T-cell (primary cell): Measurements from ENCODE around the gene CA10. TPM values are rescaled to one million over a fixed set of nuclear protein-coding genes. Genes with fewer than 3 reads are reported as not detected.

Experiments
- ATAC-seq, 4 experiments: fragments of 200-7000 bp in 3 of 4; fragments of 150-1000 bp in 1 of 4; cut with Tn5 transposase; replicated peaks in 1 of 4; 1 replicate in 3 of 4; 2 replicates in 1 of 4; pipeline ENCODE4 v1.10.0; 2021; ENCODE audit warnings: moderate library complexity in 3 of 4, mild to moderate bottlenecking in 2 of 4, moderate number of reproducible peaks in 1 of 4
- CTCF ChIA-PET, 2 donors: fragments of 300-600 bp; sonication (Branson Sonifier 250); formaldehyde crosslinking; loops; one replicate each; lab custom pipeline; 2022; ENCODE audit warnings: antibody characterized with exemption in 2 of 2; lab: Charles Lee
- POLR2A ChIA-PET, 2 donors: fragments of 300-600 bp; sonication (Branson Sonifier 250); formaldehyde crosslinking; loops; one replicate each; lab custom pipeline; 2022; ENCODE audit warnings: antibody characterized with exemption in 2 of 2; lab: Charles Lee
- DNase-seq, 35 experiments: peaks; one replicate each; pipeline versions ENCODE4 v3.0.0 to v3.0.0-alpha.2; 2013 to 2023
- H3K27ac ChIP-seq: one replicate; pipeline ENCODE4 v1.5.1; 2013; ENCODE audit warnings: low read length
- H3K27me3 ChIP-seq, 2 experiments: replicated peaks in 1 of 2; 1 replicate in 1 of 2; 2 replicates in 1 of 2; pipeline versions ENCODE4 v1.6.1 to v1.7.0; 2013; ENCODE audit warnings: low read length in 1 of 2, mixed read lengths in 1 of 2; ENCODE audit not compliant: control insufficient read depth in 2 of 2, insufficient read depth in 2 of 2; ENCODE audit errors: extremely low read depth in 1 of 2
- H3K36me3 ChIP-seq, 2 donors: 1 replicate in 1 of 2; 2 replicates in 1 of 2; pipeline versions ENCODE4 v1.6.1 to v1.7.0; 2013; ENCODE audit warnings: low read length in 1 of 2; ENCODE audit not compliant: control insufficient read depth in 2 of 2, insufficient read depth in 1 of 2; ENCODE audit errors: extremely low read depth in 1 of 2
- H3K4me1 ChIP-seq, 2 experiments: 1 replicate in 1 of 2; 2 replicates in 1 of 2; pipeline versions ENCODE4 v1.6.1 to v1.7.0; 2013; ENCODE audit warnings: low read length in 2 of 2, mixed read lengths in 1 of 2; ENCODE audit not compliant: insufficient read depth in 2 of 2, control insufficient read depth in 1 of 2; ENCODE audit errors: extremely low read depth in 1 of 2
- H3K4me3 ChIP-seq, 2 donors: 1 replicate in 1 of 2; 2 replicates in 1 of 2; pipeline versions ENCODE4 v1.5.1 to v1.7.0; 2013; ENCODE audit warnings: mild to moderate bottlenecking in 2 of 2, low read length in 1 of 2, moderate library complexity in 1 of 2; ENCODE audit not compliant: control insufficient read depth in 1 of 2; ENCODE audit errors: extremely low read depth in 1 of 2
- H3K9me3 ChIP-seq: 2 replicates; pipeline ENCODE4 v1.7.0; 2013
- H3K27ac Mint-ChIP-seq, 2 donors: one replicate each; pipeline ENCODE4 v1.8.0; 2020 to 2021; ENCODE audit warnings: mild to moderate bottlenecking in 2 of 2, mixed read lengths in 2 of 2
- H3K27me3 Mint-ChIP-seq, 2 donors: one replicate each; pipeline ENCODE4 v1.8.0; 2021 to 2022; ENCODE audit warnings: mixed read lengths in 2 of 2
- H3K36me3 Mint-ChIP-seq: one replicate; pipeline ENCODE4 v1.8.0; 2021; ENCODE audit warnings: mixed read lengths
- H3K4me1 Mint-ChIP-seq, 3 donors: one replicate each; pipeline ENCODE4 v1.8.0; 2020 to 2022; ENCODE audit warnings: mixed read lengths in 3 of 3, mild to moderate bottlenecking in 1 of 3
- H3K4me3 Mint-ChIP-seq, 3 donors: one replicate each; pipeline ENCODE4 v1.8.0; 2020 to 2022; ENCODE audit warnings: mild to moderate bottlenecking in 3 of 3, mixed read lengths in 3 of 3, moderate library complexity in 3 of 3
- H3K9me3 Mint-ChIP-seq, 3 donors: one replicate each; pipeline ENCODE4 v1.8.0; 2020 to 2022; ENCODE audit warnings: mixed read lengths in 3 of 3
- WGBS: methylation state at CpG from one replicate; pipeline ENCODE4 v1.1.5; 2013; ENCODE audit warnings: missing lambda C conversion rate; ENCODE audit not compliant: insufficient coverage; 5-methylcytosine and 5-hydroxymethylcytosine counted together
- total RNA-seq, 35 experiments: library from RNA in 6 of 35; stranded (reverse) in 6 of 35; fragments of 120-200 nt in 1 of 35; gene quantifications; one replicate each; pipeline versions ENCODE4 v1.2.1 to v1.2.4 and lab custom pipeline; 2013 to 2026

CA10 gene
- total RNA-seq, 5 donors from 2014 or later (not counting 1 experiment from before 2014, with no cell fraction given) = 0.30 TPM; not detected in 4

DNA sequence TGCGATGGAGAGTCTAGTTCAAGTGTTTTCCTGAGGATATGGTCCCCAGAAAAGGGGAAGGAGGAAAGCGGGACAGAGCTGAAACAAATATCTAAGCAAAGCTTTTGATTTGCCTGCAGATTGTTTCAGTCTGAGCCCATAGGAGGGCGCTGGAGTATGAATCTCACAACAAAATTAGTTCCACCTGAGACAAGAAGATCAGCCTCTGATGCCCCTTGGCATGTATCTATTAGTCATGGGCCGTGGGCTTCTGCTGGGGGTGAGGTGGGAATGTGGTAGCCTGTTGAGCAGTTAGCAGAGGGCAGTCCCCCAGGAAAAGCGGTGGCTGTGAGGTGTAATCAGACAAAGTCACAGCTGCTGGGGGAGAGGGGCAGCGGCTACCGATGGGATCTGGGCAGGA is 446.9 kb downstream of the CA10 start:
- H3K27ac Mint-ChIP-seq = no peak overlapping the region
- Histone ChIP-seq H3K9me3 (no peaks in the 10 kb centered on the region), H3K27ac (no peak overlapping the region), H3K4me3 (no peak overlapping the region), H3K27me3 (peaks cover 0 to 10% of the 10 kb centered on the region in 2 experiments), H3K4me1 (no peaks in the 10 kb centered on the region), H3K36me3 (no peaks in the 10 kb centered on the region)
- ChIA-PET CTCF (no interaction called here), POLR2A (no interaction called here)
- no peak overlapping the region for H3K4me3 Mint-ChIP-seq
- no peak for DNase-seq
- WGBS = 72% methylated on average over 5 of the region's 7 CpGs
- H3K4me1 Mint-ChIP-seq = no peaks in the 10 kb centered on the region
- peaks cover 24 to 37% of the 10 kb centered on the region in 2 donors for H3K27me3 Mint-ChIP-seq
- no peak for ATAC-seq
- no peaks in the 10 kb centered on the region for H3K36me3 Mint-ChIP-seq
- no peaks in the 10 kb centered on the region for H3K9me3 Mint-ChIP-seq

DNA sequence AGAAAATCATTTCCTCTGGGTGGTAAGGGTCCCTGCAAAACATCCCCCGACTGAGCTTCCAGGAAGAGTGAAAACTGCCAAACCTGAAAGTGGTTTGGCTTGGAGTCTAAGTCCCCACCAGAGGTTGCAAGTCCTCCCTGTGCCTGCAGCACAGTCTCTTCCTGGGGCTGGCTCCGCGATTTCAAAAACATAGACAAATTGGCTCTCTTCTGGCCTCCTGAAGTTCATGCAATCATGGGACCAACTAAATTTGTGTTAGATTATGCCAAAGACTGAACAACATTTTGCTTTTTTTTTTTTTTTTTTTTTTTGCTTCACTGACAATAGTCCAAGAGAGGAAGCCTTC is 447.9 kb downstream of the CA10 start:
- no peak for ATAC-seq

DNA sequence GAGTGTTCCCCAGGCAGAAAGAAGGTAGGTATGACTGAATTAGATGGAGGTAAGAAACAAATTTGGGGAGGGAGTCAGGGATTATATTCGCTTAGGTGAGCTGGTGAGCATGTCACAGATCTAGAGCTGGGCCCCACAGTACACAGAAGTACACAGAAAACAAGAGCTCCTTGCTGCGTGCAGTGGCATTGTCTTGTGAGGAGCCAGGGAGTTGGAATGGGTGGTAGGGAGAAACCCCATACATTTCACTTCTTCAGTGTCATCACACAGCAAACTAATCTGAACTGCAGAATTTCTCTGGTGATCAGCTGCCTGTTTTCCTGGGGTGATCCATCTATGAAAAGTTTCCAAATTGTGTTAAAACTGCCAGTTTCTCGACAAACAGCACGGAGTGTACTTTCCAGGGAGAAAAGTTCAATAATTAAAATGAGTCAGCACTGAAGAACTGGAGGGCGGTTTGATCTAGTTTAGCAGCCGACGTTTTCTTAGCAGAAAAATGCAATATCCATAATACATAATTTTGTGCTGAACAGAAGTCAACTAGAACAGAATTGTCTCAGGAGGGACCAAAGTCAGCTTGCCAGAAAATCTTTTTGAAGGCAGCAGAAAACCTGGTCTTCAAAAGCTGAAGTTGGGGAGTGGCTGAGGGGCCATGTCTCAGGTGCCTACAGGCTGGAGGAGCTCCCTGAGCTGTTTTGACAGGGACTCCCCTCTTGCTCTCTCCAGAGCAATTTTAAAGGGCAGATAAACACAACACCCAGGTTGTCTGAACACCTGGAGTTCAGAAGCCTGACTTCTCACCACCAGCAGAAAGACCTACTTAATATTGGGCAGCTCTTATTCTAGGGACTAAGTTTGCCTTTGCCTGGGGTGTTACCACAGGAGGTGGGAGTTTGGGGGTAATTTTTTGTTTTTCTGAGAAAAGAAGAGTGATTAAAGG is 448.6 kb downstream of the CA10 start:
- ATAC-seq = no peak
- ChIA-PET POLR2A (no interaction called here), CTCF (no interaction called here)
- Mint-ChIP-seq H3K27ac (no peak overlapping the region), H3K4me3 (no peak overlapping the region), H3K4me1 (no peaks in the 10 kb centered on the region), H3K27me3 (peaks cover 27 to 39% of the 10 kb centered on the region in 2 donors), H3K36me3 (no peaks in the 10 kb centered on the region), H3K9me3 (no peaks in the 10 kb centered on the region)
- Histone ChIP-seq H3K9me3 (no peaks in the 10 kb centered on the region), H3K4me1 (no peaks in the 10 kb centered on the region), H3K4me3 (no peak overlapping the region), H3K27me3 (peaks cover 0 to 10% of the 10 kb centered on the region in 2 experiments), H3K27ac (no peak overlapping the region), H3K36me3 (no peaks in the 10 kb centered on the region)
- 71% methylated on average over 1 of the region's 7 CpGs for WGBS
- DNase-seq = no peak

More for the DNA sequence above, 447.9 kb downstream of the CA10 start:
- POLR2A ChIA-PET = no interaction called here
- 71% methylated on average over 1 of the region's 3 CpGs for WGBS
- H3K27me3 Mint-ChIP-seq = peaks cover 24 to 37% of the 10 kb centered on the region in 2 donors
- Histone ChIP-seq H3K27ac (no peak overlapping the region), H3K27me3 (peaks cover 0 to 10% of the 10 kb centered on the region in 2 experiments), H3K36me3 (no peaks in the 10 kb centered on the region), H3K4me3 (no peak overlapping the region), H3K4me1 (no peaks in the 10 kb centered on the region), H3K9me3 (no peaks in the 10 kb centered on the region)
- no peaks in the 10 kb centered on the region for H3K4me1 Mint-ChIP-seq
- H3K27ac Mint-ChIP-seq = no peak overlapping the region
- no peak overlapping the region for H3K4me3 Mint-ChIP-seq
- no peaks in the 10 kb centered on the region for H3K9me3 Mint-ChIP-seq
- no peaks in the 10 kb centered on the region for H3K36me3 Mint-ChIP-seq
- CTCF ChIA-PET = no interaction called here
- no peak for DNase-seq

DNA sequence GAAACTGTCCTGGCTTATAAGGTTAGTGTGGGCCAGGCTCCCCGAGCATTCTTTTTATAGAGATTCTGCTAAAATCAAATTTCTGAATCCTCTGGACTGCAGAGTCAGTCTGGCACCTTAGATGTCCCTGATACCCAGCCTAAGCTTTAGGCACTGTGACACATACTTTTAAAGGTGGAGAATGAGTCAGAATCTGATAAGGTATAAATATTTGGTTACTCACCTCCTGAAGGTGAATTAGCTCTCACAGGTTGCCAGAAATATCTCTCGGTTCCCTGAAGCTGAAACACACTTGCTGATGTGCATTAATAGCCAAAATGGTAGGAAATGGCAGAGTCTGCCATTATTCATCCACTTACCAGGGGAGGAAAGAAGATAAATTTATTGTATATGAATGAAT is 451.3 kb downstream of the CA10 start:
- peaks cover 25 to 33% of the 10 kb centered on the region in 2 donors for H3K27me3 Mint-ChIP-seq
- H3K36me3 Mint-ChIP-seq = no peaks in the 10 kb centered on the region
- no peak for ATAC-seq
- POLR2A ChIA-PET = no interaction called here
- CTCF ChIA-PET = no interaction called here
- H3K9me3 Mint-ChIP-seq = no peaks in the 10 kb centered on the region
- no peaks in the 10 kb centered on the region for H3K9me3 ChIP-seq
- H3K27ac Mint-ChIP-seq = no peak overlapping the region
- H3K27ac ChIP-seq = no peak overlapping the region
- H3K27me3 ChIP-seq = peaks cover 0 to 10% of the 10 kb centered on the region in 2 experiments
- no peak overlapping the region for H3K4me3 ChIP-seq
- no peaks in the 10 kb centered on the region for H3K36me3 ChIP-seq
- WGBS = no CpG with 5 or more reads among the region's 2 CpGs
- no peaks in the 10 kb centered on the region for H3K4me1 Mint-ChIP-seq
- H3K4me1 ChIP-seq = no peaks in the 10 kb centered on the region
- no peak for DNase-seq
- H3K4me3 Mint-ChIP-seq = no peak overlapping the region

DNA sequence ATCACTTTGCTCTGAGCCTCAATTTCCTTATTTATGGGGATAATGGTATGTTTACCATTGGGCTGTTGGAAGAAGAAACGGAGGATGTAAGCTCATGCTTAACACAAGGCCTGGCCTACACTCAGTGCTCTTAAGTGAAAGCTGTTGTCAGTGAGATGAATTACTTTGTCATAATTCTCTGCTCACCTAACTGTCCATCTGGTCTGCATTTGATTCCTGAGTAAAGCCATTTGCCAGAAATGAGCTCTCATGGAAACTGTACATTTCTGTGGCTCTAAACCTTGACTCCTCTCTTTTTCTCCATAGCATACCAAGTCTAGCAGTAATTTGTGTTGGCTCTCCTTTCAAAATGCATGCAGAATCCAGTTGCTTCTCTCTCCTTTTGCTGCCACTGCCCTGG is 452.4 kb downstream of the CA10 start:
- H3K4me1 Mint-ChIP-seq = no peaks in the 10 kb centered on the region
- no peaks in the 10 kb centered on the region for H3K36me3 ChIP-seq
- no peaks in the 10 kb centered on the region for H3K9me3 ChIP-seq
- ATAC-seq (no peak), DNase-seq (no peak)
- no peaks in the 10 kb centered on the region for H3K9me3 Mint-ChIP-seq
- ChIA-PET CTCF (no interaction called here), POLR2A (no interaction called here)
- no peaks in the 10 kb centered on the region for H3K36me3 Mint-ChIP-seq
- H3K27me3 ChIP-seq = peaks cover 0 to 6% of the 10 kb centered on the region in 2 experiments
- no peak overlapping the region for H3K4me3 Mint-ChIP-seq
- H3K4me1 ChIP-seq = no peaks in the 10 kb centered on the region
- peaks cover 19 to 22% of the 10 kb centered on the region in 2 donors for H3K27me3 Mint-ChIP-seq
- no peak overlapping the region for H3K27ac ChIP-seq
- WGBS = no CpG with 5 or more reads among the region's 1 CpG
- H3K4me3 ChIP-seq = no peak overlapping the region
- H3K27ac Mint-ChIP-seq = no peak overlapping the region

DNA sequence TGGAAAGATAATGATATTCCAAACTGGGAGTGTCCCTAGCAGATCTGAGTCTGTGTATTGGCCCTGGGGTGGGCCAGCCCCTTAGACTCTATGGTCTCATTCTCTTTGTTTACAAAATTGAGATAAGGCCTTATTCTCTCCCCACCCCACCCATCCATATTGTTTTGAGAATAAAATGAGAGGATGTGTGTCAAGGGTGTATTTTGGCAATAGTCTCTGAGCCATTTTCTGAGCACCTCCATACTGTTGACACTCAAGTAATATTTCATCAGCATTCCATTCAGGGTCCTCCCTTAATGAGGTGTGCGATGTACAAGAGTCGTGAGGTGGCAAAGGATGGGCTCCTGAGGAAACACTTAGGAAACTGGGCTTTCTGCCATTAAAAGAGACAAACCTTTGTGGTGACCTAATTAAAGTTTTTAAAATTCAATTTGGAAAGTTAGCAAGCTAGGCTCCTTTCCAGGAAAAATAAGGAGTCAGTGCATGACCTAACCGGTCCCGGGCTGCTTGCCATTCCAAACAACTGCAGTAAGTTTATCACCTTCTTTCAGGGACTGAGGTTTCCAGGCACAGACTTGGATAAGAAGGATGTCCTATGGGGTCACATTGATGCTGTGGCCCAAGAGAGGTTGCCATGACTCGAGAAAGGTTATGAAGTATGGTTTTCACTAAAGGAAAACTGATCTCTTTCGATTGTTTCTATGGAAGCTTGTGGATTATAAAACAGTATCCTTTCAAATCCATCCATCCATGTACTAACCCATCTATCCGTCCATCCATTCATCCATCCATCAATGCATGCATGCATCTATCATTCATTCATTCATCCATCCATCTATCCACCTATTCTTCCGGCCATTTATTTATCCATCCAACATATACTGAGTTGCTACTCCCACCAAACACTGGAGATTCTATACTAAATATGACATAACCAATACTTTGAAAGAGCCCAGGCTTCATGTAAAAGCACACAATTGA is 454.9 kb downstream of the CA10 start:
- Mint-ChIP-seq H3K27ac (no peak overlapping the region), H3K36me3 (no peaks in the 10 kb centered on the region), H3K9me3 (no peaks in the 10 kb centered on the region), H3K27me3 (peaks cover 15 to 23% of the 10 kb centered on the region in 2 donors), H3K4me3 (no peak overlapping the region), H3K4me1 (no peaks in the 10 kb centered on the region)
- H3K4me3 ChIP-seq = no peak overlapping the region
- H3K9me3 ChIP-seq = no peaks in the 10 kb centered on the region
- no peaks in the 10 kb centered on the region for H3K36me3 ChIP-seq
- 76% methylated on average over 3 of the region's 8 CpGs for WGBS
- no peak for DNase-seq
- no peaks in the 10 kb centered on the region for H3K27me3 ChIP-seq
- CTCF ChIA-PET = no interaction called here
- H3K27ac ChIP-seq = no peak overlapping the region
- H3K4me1 ChIP-seq = no peaks in the 10 kb centered on the region
- POLR2A ChIA-PET = no interaction called here
- ATAC-seq = no peak
